Stomach (tissue), 4 donors: Measurements from ENCODE around the gene CREB5.

Experiments
- POLR2AphosphoS5 ChIP-seq, 3 donors: sonication (generic); formaldehyde crosslinking; IDR thresholded peaks; one replicate each; pipeline ENCODE4 v1.6.1; 2016; ENCODE audit warnings: antibody characterized with exemption in 3 of 3
- TF ChIP-seq, protein P1 (sequence below), 7 experiments: fragments of 450-650 bp in 4 of 7; fragments of 200-600 bp in 3 of 7; sonication (generic) in 3 of 7; IDR thresholded peaks; one replicate each; pipeline ENCODE4 v1.5.1; 2016 to 2019; ENCODE audit warnings: antibody characterized with exemption in 7 of 7, control low read depth in 2 of 7, mild to moderate bottlenecking in 1 of 7

DNA sequence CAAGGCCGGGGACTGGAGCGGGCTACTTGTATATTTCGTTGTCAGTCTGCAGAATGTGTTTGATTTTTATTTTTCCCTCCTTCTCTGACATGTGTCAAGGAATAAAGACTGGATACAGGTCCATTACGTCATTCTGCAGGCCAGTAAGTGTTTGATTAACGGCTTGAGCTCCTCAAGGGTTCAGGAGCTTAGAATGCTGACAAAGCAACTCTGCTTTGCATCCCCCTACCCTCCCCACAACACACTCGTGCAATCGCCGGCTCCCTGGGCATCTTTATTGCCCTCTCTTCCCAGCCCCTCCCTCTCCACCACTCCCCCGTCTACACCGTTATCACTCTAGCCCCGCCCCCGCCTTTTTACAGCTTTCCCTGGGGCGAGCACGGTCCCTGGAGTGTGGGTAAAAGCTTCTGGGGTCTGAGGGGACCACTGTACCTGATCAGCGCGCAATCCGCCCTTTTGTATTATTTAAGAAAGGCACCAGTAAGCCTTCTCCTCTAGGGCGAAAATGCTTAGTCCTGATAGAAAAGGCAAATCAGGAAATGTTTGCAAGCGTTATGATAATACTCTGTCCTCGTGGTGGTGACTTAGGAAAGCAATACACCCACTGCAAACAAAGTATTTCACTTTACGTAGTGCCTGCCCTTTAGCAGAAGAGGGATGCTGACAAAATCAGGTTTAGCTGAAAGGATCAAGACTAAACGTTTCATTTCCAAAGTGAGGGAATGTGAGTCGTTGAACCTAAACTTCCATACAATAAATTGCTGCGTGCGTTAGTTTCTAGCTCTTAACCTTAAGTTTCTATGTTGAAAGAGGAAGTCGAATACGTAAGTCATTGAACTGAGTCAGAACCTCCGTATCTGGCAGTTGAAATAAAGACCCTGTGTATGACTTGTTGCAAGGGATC lies 1.4 kb upstream of the CREB5 start:
- TF ChIP-seq, protein P1, sequence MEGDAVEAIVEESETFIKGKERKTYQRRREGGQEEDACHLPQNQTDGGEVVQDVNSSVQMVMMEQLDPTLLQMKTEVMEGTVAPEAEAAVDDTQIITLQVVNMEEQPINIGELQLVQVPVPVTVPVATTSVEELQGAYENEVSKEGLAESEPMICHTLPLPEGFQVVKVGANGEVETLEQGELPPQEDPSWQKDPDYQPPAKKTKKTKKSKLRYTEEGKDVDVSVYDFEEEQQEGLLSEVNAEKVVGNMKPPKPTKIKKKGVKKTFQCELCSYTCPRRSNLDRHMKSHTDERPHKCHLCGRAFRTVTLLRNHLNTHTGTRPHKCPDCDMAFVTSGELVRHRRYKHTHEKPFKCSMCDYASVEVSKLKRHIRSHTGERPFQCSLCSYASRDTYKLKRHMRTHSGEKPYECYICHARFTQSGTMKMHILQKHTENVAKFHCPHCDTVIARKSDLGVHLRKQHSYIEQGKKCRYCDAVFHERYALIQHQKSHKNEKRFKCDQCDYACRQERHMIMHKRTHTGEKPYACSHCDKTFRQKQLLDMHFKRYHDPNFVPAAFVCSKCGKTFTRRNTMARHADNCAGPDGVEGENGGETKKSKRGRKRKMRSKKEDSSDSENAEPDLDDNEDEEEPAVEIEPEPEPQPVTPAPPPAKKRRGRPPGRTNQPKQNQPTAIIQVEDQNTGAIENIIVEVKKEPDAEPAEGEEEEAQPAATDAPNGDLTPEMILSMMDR (IDR thresholded peaks at IDR 0.05) = no peak
- TF ChIP-seq POLR2AphosphoS5 (IDR thresholded peaks at IDR 0.05) = peak in 1 of 3 donors; percentile 13
